ENCODE data around the gene SH3BGR.

DNA sequence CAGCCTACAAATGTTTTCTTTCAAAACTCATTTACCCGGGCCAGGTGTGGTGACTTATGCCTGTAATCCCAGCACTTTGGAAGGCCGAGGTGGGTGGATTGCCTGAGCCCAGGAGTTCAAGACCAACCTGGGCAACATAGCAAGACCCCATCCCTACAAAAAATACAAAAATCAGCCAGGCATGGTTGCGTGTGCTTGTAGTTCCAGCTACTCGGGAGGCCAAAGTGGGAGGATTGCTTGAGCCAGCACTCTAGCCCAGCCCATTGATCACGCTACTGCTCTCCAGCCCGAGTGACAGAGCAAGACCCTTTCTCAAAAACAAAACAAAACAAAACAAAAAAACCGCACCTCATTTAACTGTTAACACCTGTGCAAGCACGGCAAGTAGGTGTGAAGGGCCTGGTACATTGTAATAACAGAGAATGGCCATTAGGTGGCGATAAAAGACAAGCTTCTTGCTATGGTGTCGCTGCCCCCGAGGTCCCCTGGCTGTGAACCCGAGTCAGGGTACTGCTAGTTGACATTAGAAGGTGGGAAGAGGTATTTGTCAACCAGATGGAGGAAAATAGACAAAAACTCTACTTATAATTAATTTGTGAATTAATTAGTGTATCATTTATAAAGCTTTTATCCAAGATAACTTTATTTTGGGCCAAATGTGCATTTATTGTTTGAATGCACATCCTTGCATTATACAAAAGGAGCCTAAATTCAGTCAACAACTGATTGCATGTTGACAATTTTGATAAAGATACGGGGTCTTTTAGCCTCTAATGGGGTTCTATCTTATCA, 66.5 kb downstream of the SH3BGR start:
- TF ChIP-seq POLR2A (IDR thresholded peaks at IDR 0.05; ENCODE audit: low read length) (no peak), GATA1 (IDR thresholded peaks at IDR 0.05; ENCODE audit: low read depth, low read length) (no peak)
